Measurements from ENCODE around the gene UNC80.

The UNC80 gene

DNA sequence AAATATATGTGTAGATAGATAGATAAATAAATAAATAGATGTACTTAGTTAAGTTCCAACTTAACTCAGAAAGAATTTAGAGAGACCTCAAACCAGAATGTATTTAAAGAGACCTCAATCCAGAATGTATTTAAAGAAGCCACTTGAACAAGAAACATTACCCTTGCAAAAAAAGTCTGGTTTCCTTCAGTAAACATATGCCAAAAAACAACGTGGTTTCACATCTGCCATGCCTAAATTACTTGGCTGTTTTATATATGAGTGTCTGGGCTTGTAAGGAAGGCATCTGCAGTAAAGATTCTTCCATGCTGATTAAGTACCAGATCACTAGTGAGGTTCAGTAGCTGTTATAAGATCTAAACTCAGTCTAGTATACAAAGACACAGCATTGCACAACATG, 201.7 kb downstream of the UNC80 start:
- DNase-seq = no peak

DNA sequence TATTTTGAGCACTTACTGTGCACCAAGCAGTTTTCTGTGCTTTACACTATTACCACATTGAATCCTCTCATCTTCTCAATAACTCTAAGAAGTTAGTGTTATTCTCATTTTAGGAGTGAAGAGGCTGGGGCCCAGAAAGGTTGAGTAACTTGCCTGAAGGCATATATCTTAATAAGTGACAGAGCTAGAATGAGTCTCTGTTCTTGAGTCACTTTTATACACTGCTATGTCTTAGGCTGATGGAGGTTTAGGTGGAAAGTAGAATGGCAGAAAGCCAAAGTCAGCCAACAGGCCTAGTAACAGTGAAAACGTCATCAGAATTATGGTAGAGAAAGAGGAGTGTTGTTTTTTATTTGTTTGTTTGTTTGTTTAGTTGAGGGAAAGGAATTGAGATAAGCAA, 202.9 kb downstream of the UNC80 start:
- no peak for DNase-seq

DNA sequence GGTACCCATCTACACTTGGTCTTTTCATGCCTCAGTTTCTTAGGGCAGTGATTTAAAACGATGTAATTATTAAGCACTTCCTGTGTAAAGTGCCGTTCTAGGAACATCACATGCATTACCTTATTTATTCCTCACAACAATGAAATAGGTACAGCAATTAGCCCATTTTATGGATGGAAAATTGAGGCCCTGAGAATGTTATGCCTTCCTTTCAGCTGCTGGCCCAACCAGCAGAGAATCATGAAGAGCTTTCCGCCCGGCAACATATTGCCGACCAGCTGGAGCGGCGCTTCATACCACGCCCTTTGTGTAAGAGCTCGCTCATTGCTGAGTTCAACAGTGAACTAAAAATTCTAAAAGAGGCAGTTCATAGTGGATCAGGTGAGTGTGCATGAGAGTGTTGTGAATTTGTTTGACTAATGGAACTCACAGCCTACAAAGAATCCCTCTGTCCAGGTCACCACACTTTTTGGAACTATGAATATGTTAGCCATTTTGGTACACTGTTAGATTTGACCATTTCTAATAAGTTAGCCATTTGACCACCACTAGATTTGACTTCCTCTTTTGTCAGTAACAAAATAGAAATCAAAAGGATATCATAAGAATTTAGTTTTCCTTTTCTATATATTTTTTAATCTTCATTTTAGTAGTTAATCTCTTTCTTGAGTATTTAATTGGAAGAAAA, 205.2 kb downstream of the UNC80 start:
- DNase-seq = no peak

DNA sequence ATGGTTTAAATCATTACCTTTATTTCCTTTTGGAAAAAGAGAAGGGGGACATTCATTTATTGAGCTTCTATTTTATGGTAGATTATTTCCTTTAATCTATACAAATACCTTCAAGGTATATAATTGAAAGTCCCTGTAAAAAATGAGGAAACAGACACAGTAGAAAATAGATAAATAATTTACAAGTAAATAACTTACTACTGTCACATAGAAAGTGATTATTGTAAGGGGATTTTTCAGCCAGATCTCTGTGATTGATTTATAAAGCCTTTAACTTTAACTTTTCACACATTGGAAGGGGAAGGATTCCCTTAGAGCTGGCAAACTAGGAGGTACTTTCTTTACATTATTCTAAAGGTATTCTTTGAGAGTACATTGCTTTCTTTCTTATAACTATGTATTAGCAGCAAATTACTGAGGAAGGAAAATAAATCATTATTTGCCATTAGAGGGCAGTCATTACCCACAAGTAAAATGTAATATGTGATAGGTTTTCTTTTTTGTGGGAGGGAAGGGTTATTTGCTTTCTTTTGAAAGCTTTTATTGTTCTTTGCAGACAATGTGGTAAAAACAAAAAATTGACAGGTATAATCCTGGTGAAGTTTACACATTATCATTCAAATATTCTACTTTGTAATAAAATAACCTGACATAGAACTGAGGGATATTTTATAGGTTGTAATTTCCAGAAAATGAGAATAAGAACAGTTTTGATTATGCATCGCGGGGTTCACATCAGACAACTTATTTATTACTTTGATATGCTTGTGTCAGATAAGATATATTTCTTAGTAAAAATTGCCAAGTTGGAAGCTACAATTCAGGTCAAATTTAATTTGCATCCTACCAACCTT, 206.0 kb downstream of the UNC80 start:
- no peak for DNase-seq

DNA sequence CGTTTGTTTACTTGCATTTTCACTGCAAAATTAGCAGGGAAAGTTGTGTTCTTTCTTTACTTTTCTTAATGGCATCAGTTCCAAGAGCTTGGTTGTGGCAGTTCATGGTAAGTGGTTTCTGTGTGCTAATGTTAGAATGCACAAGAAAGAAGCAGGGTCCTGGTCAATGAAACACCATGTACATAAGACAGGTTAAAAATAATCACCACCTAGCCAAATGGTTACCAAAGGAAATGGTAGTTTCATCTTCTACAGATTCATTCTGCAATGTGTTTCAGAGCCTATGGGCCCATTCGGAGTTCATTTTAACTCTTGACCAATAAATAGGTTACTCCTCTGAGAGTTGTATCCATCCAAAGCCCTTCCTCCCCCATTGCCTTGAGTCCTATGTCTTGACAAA, 212.7 kb downstream of the UNC80 start:
- DNase-seq = no peak

DNA sequence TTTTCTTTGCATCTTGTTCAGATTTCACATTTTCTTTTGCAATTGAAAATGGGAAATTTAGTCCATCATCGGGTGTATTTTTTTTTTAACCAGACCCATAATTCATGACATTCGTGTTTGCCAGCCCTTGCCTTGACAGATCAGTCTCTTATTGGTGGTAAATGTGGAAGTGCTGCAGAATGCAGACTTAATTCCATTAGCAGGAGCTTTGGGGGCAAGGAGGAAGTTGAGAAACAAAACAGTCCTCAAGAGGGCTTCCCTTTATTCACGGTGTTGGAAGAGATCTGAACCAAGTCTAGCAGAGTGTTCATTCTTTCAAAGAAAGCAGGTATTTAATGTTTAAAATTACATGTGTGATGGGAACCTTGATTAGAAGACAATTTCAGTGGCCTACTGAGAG, 214.2 kb downstream of the UNC80 start:
- no peak for DNase-seq

DNA sequence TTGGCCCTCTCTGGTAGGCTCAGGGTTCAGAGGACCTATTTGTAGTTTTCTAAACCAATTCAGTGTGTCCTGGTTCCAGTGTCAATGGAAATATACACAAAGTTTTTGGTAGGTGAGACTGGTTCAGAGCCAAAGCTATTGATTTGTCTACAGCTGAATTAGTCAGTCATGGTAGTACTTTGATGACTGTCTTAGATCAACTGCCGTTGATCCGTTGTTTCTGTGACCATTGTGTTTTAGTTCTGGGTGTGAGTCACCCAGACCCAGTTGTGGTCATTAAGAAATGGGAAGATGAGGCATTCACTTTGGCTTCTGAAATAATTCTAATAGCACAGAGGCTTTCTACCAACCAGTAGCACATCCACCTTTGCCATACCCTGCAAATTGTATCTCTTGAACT, 214.8 kb downstream of the UNC80 start:
- DNase-seq = no peak

DNA sequence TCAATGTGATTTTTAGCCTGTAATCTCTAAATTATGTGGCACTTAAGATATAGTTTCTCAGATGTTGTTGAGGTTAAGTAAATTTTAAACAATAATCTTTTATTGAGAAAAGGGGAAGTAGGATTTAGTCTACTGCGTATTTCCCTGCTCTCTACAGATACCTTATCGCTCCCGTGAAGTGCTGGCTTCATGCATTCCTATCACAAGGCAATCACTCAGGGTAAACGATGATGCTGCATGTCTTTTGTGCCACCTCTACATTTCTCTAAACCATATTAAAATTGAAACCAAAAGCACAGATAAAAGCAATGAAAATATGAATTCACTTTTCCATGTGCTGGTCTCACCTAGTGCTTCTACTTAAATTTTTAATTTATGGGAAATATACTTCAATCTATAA, 216.4 kb downstream of the UNC80 start:
- no peak for DNase-seq

DNA sequence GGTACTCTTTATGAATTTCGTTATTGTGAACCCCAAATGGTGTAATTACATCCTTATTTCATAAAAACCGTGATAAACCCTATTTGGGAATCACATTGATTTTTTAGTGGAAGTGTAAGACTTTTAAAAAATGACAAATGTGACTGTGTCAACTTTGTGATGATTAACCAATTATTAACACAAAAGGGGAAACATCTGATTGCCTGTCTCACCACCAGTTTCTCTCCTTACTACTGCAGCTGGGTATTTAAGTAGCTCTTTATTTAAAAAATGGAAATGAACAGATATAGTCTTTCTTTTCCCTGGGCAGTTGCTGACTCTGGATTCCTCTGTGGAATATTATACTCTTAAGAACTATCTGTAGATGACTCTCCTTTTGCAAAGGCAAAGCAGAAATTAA, 219.2 kb downstream of the UNC80 start:
- no peak for DNase-seq

DNA sequence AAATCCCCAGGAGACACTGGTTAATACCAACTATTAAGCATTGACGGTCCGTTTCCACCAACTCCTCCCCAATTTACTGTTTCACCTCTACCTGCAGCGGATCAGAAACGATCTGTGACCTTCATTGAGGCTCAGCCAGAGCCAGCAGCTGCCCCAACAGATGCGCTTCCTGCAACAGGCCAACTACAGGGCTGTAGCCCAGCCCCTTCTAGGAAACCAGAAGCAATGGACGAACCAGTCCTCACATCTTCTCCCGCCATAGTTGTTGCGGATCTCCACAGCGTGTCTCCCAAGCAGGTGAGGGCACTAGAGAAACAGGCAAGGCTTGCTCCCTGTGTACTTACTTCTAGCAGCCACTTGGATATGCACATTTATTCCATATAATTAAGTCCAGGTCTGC, 222.3 kb downstream of the UNC80 start:
- DNase-seq = no peak

DNA sequence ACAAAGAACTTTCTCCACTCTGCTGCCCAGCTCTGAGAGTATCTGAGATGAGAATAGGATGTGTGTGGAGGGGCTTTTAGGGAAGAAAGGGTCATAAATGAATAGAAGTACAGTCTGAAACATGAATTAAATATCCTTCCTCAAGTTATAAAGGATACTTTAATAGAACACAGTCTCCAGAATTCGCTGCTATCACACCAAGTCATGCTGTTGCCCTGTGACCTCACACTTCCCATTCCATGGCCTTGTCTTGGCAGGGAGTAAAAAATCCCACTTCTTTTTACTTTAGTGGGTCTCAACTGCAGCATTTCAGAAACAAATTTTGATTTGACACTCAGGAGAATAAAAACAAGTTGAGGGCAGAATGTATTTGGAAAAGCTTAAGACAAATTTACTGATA, 227.0 kb downstream of the UNC80 start:
- no peak for DNase-seq

DNA sequence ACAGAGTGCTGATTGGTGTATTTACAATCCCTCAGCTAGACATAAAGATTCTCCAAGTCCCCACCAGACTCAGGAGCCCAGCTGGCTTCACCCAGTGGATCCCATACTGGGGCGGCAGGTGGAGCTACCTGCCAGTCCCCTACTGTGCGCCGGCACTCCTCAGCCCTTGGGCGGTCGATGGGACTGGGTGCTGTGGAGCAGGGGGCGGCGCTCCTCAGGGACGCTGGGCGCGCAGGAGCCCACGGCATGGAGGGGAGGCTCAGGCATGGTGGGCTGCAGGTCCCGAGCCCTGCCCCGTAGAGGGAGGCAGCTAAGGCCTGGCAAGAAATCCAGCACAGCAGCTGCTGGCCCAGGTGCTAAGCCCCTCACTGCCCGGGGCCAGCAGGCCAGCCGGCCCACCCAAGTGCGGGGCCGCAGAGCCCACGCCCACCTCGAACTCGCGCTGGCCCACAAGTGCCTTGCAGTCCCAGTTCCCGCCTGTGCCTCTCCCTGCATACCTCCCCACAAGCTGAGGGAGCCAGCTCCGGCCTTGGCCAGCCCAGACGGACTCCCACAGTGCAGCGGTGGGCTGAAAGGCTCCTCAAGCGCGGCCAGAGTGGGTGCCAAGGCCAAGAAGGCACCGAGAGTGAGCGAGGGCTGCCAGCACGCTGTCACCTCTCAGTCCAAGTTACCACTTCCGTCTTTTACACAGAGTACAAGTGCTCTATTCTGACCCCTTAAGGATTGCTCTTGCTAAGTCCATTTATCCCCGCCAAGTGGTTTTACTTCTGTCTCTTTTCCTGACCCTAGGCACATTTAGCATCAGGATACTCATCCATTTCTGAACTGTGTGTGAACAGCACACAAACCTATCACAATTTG, 229.1 kb downstream of the UNC80 start:
- DNase-seq = no peak

DNA sequence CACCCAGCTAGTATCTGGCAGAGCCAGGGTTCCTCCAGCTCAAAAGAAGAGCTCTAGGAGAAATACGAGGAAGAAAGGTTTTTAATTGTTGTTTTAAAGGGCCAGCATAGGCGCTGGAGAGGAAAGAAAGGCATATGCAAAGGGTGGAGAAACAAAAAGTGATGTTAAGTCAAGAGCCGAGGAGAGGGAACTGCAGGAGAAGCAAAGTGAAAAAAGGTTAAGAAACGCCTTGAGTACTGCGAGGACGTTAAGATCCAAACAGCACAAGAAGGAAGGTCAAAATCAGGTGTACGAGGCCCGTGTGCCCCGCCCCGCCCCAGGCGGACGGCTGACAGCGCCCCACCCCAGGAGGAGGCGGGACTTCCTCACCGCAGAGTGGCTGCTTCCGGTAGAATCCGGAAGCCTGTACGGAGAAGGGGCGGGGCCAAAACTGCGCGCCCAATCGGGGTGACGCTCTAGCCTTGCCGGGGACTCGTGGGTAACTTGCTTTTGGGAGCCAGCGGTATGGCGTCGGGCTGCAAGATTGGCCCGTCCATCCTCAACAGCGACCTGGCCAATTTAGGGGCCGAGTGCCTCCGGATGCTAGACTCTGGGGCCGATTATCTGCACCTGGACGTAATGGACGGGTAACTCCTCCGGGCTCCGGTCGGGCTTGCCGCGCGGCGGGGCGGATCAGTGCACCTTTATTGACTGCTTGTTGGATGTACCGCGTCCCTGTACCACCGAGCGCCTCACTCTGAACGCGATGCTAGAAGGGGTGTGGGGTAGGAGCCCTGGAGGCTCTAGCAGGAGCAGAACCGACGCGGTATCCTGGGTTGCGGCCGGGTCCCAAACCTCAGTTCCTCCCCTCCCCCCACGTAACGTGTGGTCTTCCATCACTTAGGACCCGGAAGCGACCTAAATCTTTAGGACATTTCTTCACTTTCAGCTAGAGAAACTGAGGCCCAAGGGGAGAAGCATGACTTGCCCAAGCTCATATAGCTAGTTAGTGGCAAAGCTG, 230.8 kb downstream of the UNC80 start, which contains the start of gene RPE:
TSS of gene RPE (plus strand) at position 481 of the 1,000 bp plus-strand sequence. CDS start at position 505, 24 bp downstream.
- peak; percentile 59 for DNase-seq

DNA sequence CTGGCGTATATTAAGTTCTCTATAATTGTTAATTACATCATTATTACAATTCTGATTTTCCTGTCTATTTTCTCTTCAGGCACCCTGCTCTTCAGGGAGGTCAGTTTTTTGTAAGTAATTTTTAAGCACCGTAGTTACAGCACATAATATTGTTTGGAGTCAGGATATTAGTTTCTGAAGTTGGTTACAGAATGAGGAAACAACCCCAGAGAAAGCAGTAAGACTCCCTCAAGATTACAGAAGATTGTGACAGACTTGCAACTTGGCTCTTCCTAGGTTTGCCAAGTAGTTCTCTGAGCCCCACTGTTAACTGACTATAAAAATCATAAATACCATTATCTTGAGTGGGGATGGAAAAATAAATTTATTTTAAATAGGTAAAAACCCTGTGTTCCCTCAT, 231.7 kb downstream of the UNC80 start:
- no peak for DNase-seq

DNA sequence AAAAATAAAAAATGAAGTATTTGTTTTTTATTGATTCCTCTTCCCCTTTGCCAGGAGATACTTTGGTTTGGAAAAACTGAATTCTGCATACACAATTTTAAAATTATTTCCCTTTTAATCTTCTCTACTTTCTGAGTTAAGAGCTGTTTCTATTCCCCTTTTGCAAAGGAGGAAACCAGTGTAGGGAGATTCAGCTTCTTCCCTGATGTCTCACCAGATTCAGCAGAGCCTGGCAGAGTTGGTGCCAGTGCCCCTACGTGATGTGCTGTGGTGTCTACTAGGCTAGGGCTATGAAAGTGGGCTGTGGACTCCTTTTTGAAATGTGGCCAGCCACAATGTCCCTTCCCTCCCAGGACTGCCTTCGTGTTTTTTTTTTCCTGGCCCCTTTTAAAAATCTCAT, 233.2 kb downstream of the UNC80 start:
- no peak for DNase-seq

DNA sequence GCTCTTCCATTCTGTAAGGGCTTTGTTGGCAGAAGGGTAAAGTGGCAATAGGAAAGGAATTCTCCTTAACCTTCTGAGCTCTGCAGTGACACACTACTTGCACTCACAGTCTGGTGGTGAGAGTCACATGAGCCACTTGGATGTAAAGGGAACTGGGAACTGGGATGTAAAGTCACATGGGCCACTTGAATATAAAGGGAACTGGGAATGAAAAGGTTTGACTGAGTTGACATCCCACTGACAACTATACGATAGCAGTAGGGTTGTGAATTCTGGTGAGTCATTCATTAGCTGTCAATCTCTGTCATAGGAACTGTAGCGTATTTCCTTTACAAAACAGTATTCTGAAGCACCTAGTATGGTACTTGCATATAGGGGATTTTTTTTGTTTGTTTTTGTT, 236.3 kb downstream of the UNC80 start:
- DNase-seq = no peak

DNA sequence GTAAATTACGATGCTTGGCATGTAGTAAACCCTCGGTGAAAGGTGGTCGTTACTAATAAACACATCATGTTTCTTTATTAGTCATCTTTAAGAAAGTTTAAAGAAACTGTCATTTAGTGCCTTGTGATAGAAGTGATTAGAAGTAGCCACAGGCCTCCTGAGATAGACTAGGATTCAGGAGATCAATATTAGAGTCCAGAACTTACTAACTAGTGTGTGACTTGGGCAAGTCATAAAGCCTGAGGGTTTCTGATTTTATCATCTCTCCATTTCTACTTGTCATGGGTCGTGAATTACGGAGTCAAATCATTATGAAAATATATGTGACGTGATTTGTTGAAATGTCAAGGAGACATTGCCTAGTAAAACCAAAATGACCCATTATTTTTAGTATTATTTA, 237.5 kb downstream of the UNC80 start:
- no peak for DNase-seq

DNA sequence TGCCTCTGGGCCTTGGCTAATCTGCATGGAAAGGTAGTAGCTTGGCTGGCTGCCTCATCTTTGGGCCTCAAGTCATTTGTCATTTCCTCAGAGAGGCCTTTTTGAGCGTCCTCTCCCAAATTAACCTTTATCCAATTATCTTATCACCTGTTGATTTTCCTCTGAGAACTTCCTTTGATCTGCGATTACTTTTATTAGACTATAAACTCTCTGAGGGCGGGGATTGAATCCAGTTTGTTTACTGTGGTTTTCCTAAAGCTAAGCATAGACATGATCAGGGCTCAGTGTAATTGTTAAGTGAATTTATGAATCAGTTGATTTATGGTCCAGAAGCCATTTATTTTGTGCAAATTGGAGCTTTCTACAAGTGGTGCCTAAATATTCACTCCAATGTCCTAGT, 238.3 kb downstream of the UNC80 start:
- no peak for DNase-seq

DNA sequence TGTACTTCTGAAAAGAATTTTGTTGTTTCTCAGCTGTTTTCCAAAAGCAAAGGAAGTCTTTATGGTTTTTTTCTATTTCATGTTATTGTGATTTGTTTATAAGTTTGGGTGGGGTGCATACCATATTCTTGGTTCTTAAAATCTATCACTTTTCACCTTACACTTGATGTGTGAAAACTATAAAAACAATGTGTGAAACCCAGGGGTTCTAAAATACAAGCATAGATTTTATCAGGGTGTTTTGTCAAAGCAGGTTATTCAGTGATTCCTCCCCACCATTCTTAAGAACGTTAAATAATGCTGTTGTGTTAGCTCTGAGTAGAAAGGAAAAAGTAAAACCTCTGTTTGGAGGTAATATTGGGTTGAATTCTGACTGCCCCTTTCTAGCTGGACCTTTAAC, 248.5 kb downstream of the UNC80 start:
- DNase-seq = no peak

DNA sequence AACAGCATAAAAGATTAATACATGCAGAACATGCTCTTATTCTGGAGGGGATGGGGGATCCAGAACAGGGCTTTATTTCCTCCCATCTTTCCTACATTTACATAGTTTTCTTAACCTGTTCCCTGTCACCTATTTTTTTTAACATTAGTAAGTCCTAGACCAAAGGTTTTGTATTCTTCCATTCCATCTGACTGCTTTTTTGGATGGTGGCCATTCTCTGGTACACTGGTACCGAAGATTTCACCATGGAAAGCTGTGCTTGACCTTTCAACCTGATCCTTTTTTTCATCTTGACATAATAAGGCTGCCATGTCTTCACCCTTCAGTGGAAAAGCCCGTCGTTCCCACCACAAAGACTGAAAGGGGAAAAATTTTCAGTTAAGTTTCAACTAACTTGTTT, 251.2 kb downstream of the UNC80 start:
- DNase-seq = no peak

DNA sequence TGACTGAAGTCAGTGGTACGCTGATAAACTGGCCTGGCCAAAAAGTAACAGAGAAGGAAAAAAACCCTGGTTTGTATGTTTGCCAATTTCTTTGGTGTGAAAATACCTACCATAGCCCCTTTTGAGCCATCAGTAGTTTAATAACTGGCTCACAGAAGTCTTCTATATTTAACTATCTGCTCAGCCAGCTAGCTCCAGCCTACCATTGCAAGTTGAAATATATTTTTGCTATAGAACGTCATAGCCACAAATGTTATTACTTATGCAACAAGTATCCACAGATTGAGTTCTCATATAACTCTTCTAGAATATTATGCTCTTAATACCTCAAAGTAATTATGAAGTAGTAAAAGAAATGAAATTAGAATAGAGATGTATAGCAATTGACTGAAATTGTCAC, 256.0 kb downstream of the UNC80 start:
- DNase-seq = no peak

DNA sequence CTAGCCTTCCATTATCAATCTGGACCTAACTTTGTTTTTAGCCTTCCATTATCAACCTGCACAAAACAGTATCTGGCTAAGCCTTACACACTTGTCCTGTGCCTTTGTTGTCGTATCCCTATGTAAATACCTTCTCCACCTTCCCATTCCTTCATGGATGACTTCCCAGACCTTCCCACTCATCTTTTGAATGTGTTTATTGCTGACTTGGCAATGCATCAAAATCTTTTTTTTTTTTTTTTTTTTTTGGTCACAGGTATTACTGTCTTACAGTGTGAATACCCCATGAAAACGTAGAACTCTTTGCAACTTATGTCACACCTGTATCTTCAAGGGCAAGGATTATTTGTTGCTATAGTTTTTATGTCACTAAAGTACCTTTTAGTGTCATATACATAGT, 256.5 kb downstream of the UNC80 start:
- no peak for DNase-seq
